A673 (cell line): ENCODE data around the gene ETFB. TPM values are rescaled to one million over a fixed set of nuclear protein-coding genes. Genes with fewer than 3 reads are reported as not detected.

Experiments
- BruUV-seq: library from RNA; stranded (reverse); fragments of 400-500 nt; replicated peaks from 2 replicates; lab custom pipeline; 2021; lab: Mats Ljungman, UMichigan
- CTCF ChIA-PET: fragments of 300-600 bp; sonication (Branson Sonifier 250); formaldehyde crosslinking; loops from one replicate; lab custom pipeline; 2022; ENCODE audit warnings: antibody characterized with exemption; lab: Charles Lee
- POLR2A ChIA-PET: fragments of 300-600 bp; sonication (Branson Sonifier 250); formaldehyde crosslinking; loops from one replicate; lab custom pipeline; 2022; ENCODE audit warnings: antibody characterized with exemption; ENCODE audit not compliant: low non-redundant PET; lab: Charles Lee
- DNase-seq: peaks from one replicate; pipeline ENCODE4 v3.0.0-alpha.2; 2015; ENCODE audit warnings: low spot score
- H3K27ac ChIP-seq: fragments of 200-600 bp; sonication (generic); 2 replicates; pipeline ENCODE4 v1.5.1; 2016; ENCODE audit warnings: mixed run types, low read depth, mild to moderate bottlenecking, mixed read lengths, antibody characterized with exemption, low read length; ENCODE audit not compliant: poor library complexity, severe bottlenecking
- H3K27me3 ChIP-seq: fragments of 200-600 bp; sonication (generic); replicated peaks from 2 replicates; pipeline ENCODE4 v1.6.1; 2017; ENCODE audit warnings: mixed run types, low read depth, mild to moderate bottlenecking, mixed read lengths, antibody characterized with exemption, low read length; ENCODE audit not compliant: insufficient read depth, poor library complexity
- H3K36me3 ChIP-seq: fragments of 200-600 bp; sonication (generic); 2 replicates; pipeline ENCODE4 v1.6.1; 2016; ENCODE audit warnings: mixed run types, mild to moderate bottlenecking, mixed read lengths, antibody characterized with exemption, low read length; ENCODE audit not compliant: insufficient read depth, poor library complexity, severe bottlenecking
- H3K4me1 ChIP-seq: fragments of 200-600 bp; sonication (generic); 2 replicates; pipeline ENCODE4 v1.6.1; 2017; ENCODE audit warnings: mixed run types, mild to moderate bottlenecking, mixed read lengths, antibody characterized with exemption, low read length; ENCODE audit not compliant: insufficient read depth, poor library complexity, severe bottlenecking
- H3K4me3 ChIP-seq: fragments of 200-600 bp; sonication (generic); 2 replicates; pipeline ENCODE4 v1.5.1; 2016; ENCODE audit warnings: low read depth, mixed run types, mild to moderate bottlenecking, mixed read lengths, low read length; ENCODE audit not compliant: poor library complexity, severe bottlenecking
- H3K9me3 ChIP-seq: fragments of 200-600 bp; sonication (generic); 2 replicates; pipeline ENCODE4 v1.6.1; 2016; ENCODE audit warnings: mixed run types, low read depth, mild to moderate bottlenecking, mixed read lengths, antibody characterized with exemption, low read length; ENCODE audit not compliant: poor library complexity, severe bottlenecking
- EZH2 ChIP-seq: fragments of 200-600 bp; sonication (generic); IDR thresholded peaks from 2 replicates; pipeline ENCODE4 v1.6.1; 2017; ENCODE audit warnings: borderline replicate concordance, low read depth, mild to moderate bottlenecking, mixed read lengths, antibody characterized with exemption, low read length; ENCODE audit not compliant: poor library complexity, severe bottlenecking
- intact Hi-C: fragments of 100-400 bp; cut with micrococcal nuclease; formaldehyde crosslinking; loops from one replicate; pipeline ENCODE4 v1.10.0; 2022; ENCODE audit not compliant: unreplicated experiment
- total RNA-seq: library from RNA; stranded (reverse); gene quantifications from 2 replicates; pipeline ENCODE4 v1.2.3, GENCODE V29; 2021
- TF ChIP-seq, protein P1 (sequence below): fragments of 300-800, 200-600 bp; sonication (generic); conservative IDR thresholded peaks from 2 replicates; pipeline ENCODE4 v1.5.1; 2017; ENCODE audit warnings: low read depth, mild to moderate bottlenecking, antibody characterized with exemption, low read length, moderate library complexity, mixed read lengths

Gene ETFB
- total RNA-seq, 1 experiment from 2014 or later, result 52.6 TPM

DNA sequence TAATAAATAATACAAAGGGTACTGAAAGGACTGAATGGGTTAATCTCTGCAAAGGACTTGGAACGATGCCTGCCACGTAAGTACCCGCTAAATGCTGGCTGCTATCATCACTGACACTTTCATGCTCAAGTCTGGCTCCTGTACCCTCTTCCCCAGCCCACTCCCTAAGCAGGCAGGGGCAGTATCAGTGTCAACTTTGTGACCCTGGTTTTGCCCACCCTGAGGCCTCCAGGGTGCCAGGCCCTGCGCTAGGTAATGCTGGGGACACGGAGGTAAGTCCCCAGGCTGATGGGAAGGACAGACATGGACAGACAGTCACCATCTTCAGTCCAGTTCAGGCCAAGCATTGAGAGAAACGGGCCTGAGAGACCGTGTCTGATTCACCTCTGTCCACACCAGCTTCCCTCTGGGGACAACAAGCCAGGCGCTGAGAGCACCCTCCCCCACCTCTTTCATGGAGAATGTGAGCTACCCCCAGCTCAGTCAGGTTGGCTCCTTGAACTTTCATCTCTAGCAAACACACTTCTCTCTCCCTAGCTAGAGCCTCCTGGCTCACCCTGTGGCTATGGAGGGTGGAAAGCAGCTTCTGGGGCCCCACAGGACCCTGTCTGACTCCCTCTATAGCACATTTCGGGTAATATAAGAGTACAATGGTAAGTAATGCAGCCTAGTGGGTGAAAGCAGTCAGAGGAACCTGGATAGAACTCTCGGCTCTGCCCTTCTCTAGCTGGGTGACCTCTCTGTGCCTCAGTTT is 800 bp downstream of the ETFB start:
- no peak for TF ChIP-seq EZH2
- TF ChIP-seq, protein P1, sequence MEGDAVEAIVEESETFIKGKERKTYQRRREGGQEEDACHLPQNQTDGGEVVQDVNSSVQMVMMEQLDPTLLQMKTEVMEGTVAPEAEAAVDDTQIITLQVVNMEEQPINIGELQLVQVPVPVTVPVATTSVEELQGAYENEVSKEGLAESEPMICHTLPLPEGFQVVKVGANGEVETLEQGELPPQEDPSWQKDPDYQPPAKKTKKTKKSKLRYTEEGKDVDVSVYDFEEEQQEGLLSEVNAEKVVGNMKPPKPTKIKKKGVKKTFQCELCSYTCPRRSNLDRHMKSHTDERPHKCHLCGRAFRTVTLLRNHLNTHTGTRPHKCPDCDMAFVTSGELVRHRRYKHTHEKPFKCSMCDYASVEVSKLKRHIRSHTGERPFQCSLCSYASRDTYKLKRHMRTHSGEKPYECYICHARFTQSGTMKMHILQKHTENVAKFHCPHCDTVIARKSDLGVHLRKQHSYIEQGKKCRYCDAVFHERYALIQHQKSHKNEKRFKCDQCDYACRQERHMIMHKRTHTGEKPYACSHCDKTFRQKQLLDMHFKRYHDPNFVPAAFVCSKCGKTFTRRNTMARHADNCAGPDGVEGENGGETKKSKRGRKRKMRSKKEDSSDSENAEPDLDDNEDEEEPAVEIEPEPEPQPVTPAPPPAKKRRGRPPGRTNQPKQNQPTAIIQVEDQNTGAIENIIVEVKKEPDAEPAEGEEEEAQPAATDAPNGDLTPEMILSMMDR, result no peak
- BruUV-seq, result no TSS peak
- CTCF ChIA-PET, result interaction anchor here (1.2 kb wide), 1 partner anchor 33 kb away, joined by 3 read pairs; no protein-coding TSS in a partner anchor
- Histone ChIP-seq H3K4me3 (peak overlapping the region; percentile 64), H3K4me1 (peaks cover 9% of the 10 kb centered on the region), H3K27me3 (no peaks in the 10 kb centered on the region), H3K9me3 (no peaks in the 10 kb centered on the region), H3K27ac (peak overlapping the region; percentile 77), H3K36me3 (no peaks in the 10 kb centered on the region)
- DNase-seq, result peak; percentile 31
- POLR2A ChIA-PET, result no interaction called here
- intact Hi-C loops, result no loop called here

DNA sequence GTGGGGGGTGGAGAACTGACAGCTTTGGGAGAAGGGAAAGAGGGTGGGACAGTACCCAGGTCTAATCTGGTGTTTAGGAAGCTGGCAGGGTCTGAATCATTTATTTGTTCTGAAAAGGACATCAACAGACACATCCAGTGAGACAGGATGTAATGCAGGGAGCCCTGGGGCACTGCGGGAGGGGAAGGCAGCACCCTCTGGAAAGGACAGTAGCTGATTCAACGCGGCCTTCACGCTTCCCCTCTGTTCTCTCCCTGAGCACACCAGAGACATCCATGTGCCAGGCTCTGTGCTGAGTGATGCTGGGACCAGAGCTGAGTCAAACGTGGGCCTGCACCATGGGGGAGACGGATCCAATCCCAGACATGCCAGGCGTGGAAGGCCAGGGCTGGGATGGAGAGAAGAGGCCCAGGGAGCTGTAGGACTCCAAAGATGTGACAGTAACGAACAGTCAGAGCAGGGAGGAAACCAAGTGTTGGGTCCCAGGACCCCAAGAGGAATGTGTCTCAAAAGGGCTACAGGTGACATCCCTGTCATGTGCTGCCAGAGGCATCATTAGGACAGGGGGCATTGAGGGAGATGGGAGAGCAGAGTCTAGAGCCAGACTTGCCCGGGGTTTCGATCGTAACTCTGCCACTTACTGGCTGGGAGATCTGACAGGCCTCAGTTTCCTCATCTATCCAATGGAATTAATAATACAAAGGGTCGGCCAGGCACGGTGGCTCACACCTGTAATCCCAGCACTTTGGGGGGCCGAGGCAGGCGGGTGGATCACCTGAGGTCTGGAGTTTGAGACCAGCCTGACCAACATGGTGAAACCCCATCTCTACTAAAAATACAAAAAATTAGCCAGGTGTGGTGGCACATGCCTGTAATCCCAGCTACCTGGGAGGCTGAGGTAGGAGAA is 1.7 kb downstream of the ETFB start:
- no peak overlapping the region for H3K27ac ChIP-seq
- no peak overlapping the region for H3K4me3 ChIP-seq
- no peak for TF ChIP-seq EZH2
- TF ChIP-seq, protein P1, result no peak
- no peaks in the 10 kb centered on the region for H3K36me3 ChIP-seq
- POLR2A ChIA-PET, result no interaction called here
- peaks cover 9% of the 10 kb centered on the region for H3K4me1 ChIP-seq
- H3K9me3 ChIP-seq, result no peaks in the 10 kb centered on the region
- intact Hi-C loops, result no loop called here
- no TSS peak for BruUV-seq
- H3K27me3 ChIP-seq, result no peaks in the 10 kb centered on the region
- CTCF ChIA-PET, result no interaction called here
- DNase-seq, result no peak

DNA sequence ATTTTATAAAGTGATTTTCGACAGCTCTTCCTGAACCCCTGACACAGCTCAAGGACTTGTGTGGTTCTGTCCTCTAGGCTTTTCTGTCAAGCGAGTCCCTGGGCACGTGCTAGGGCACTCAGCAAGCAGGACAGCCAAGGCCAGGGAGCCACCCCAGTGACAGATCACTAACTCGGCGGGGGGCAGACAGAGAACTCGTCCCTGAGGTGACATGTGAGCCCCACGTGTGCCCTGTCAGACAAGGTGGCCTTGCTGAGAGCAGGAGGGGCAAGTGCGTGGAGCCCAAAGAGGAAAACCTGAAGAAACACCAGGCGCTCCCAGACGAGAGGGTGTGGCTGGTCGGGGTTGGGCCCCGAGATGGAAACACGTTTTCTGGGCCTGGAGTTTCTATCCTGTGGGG is 4.9 kb downstream of the ETFB start:
- no TSS peak for BruUV-seq
- TF ChIP-seq, protein P1, result no peak
- no peak for TF ChIP-seq EZH2
- intact Hi-C loops, result no loop called here
- ChIA-PET POLR2A (no interaction called here), CTCF (no interaction called here)
- H3K9me3 ChIP-seq, result no peaks in the 10 kb centered on the region
- no peak overlapping the region for H3K27ac ChIP-seq
- peaks cover 3% of the 10 kb centered on the region for H3K4me1 ChIP-seq
- H3K4me3 ChIP-seq, result no peak overlapping the region
- H3K27me3 ChIP-seq, result no peaks in the 10 kb centered on the region
- no peak for DNase-seq
- no peaks in the 10 kb centered on the region for H3K36me3 ChIP-seq
